Neural progenitor cell (in vitro differentiated cells): Measurements from ENCODE around the gene SMIM10. TPM values are rescaled to one million over a fixed set of nuclear protein-coding genes. Genes with fewer than 3 reads are reported as not detected.
"Not testable (repeated sequence)": the region's sequence is repeated elsewhere in the genome, so short reads cannot be mapped to it uniquely, and the experiment has no call there.

Source experiments
- DNase-seq: peaks from one replicate; pipeline ENCODE4 v3.0.0-alpha.2; 2016; ENCODE audit warnings: low spot score
- H2AFZ ChIP-seq: fragments of 200-600 bp; sonication (generic); replicated peaks from 2 replicates; pipeline ENCODE4 v1.6.1; 2016; ENCODE audit warnings: antibody characterized with exemption
- H3F3A ChIP-seq: fragments of 200-600 bp; sonication (generic); 2 replicates; pipeline ENCODE4 v1.6.1; 2016; ENCODE audit warnings: antibody characterized with exemption, low read depth
- H3K27ac ChIP-seq: fragments of 200-600 bp; sonication (generic); 2 replicates; pipeline ENCODE4 v1.5.1; 2016; ENCODE audit warnings: mild to moderate bottlenecking
- H3K27me3 ChIP-seq: fragments of 200-600 bp; sonication (generic); 2 replicates; pipeline ENCODE4 v1.6.1; 2016; ENCODE audit warnings: mild to moderate bottlenecking, moderate library complexity
- H3K36me3 ChIP-seq: fragments of 200-600 bp; sonication (generic); 2 replicates; pipeline ENCODE4 v1.5.1; 2016
- H3K4me1 ChIP-seq: fragments of 200-600 bp; sonication (generic); 2 replicates; pipeline ENCODE4 v1.6.1; 2016; ENCODE audit warnings: mixed run types
- H3K4me2 ChIP-seq: fragments of 200-600 bp; sonication (generic); 2 replicates; pipeline ENCODE4 v1.6.1; 2016
- H3K4me3 ChIP-seq: fragments of 200-600 bp; sonication (generic); 2 replicates; pipeline ENCODE4 v1.5.1; 2016
- H3K79me2 ChIP-seq: fragments of 200-600 bp; sonication (generic); 2 replicates; pipeline ENCODE4 v1.6.1; 2016; ENCODE audit warnings: low read depth
- H3K9ac ChIP-seq: fragments of 200-600 bp; sonication (generic); 2 replicates; pipeline ENCODE4 v1.6.1; 2016
- H3K9me3 ChIP-seq: fragments of 200-600 bp; sonication (generic); 2 replicates; pipeline ENCODE4 v1.5.1; 2016; ENCODE audit warnings: low read depth
- H4K20me1 ChIP-seq: fragments of 200-600 bp; sonication (generic); 2 replicates; pipeline ENCODE4 v1.6.1; 2016; ENCODE audit warnings: low read depth
- H3K27ac Mint-ChIP-seq: 3 replicates; pipeline ENCODE4 v1.8.0; 2021; ENCODE audit warnings: mixed read lengths
- H3K27me3 Mint-ChIP-seq: 2 replicates; pipeline ENCODE4 v1.8.0; 2022; ENCODE audit warnings: low read depth, mild to moderate bottlenecking, inconsistent platforms, moderate library complexity, mixed read lengths; ENCODE audit not compliant: insufficient read depth
- H3K36me3 Mint-ChIP-seq: 3 replicates; pipeline ENCODE4 v1.8.0; 2021; ENCODE audit warnings: mixed read lengths
- H3K4me1 Mint-ChIP-seq: 3 replicates; pipeline ENCODE4 v1.8.0; 2021; ENCODE audit warnings: mixed read lengths
- H3K4me3 Mint-ChIP-seq: 3 replicates; pipeline ENCODE4 v1.8.0; 2021; ENCODE audit warnings: mild to moderate bottlenecking, moderate library complexity, mixed read lengths
- H3K9me3 Mint-ChIP-seq: 3 replicates; pipeline ENCODE4 v1.8.0; 2020; ENCODE audit warnings: mixed read lengths
- EZH2 ChIP-seq: fragments of 200-600 bp; sonication (generic); IDR thresholded peaks from 2 replicates; pipeline ENCODE4 v1.6.1; 2017; ENCODE audit warnings: antibody characterized with exemption, mild to moderate bottlenecking, moderate library complexity
- EZH2phosphoT487 ChIP-seq: fragments of 200-600 bp; sonication (generic); IDR thresholded peaks from 2 replicates; pipeline ENCODE4 v1.6.1; 2017; ENCODE audit warnings: antibody characterized with exemption
- total RNA-seq: library from RNA; depleted of rRNA; stranded (reverse); fragments of >200 nt; gene quantifications from 2 replicates; pipeline ENCODE4 v1.2.3, GENCODE V29; 2015; ENCODE audit warnings: low replicate concordance
- TF ChIP-seq, protein P1 (sequence below): fragments of 200-600 bp; sonication (generic); IDR thresholded peaks from 2 replicates; pipeline ENCODE4 v1.5.1; 2017; ENCODE audit warnings: antibody characterized with exemption, mild to moderate bottlenecking

SMIM10 gene
- total RNA-seq, 1 donor from 2014 or later, result not detected

DNA sequence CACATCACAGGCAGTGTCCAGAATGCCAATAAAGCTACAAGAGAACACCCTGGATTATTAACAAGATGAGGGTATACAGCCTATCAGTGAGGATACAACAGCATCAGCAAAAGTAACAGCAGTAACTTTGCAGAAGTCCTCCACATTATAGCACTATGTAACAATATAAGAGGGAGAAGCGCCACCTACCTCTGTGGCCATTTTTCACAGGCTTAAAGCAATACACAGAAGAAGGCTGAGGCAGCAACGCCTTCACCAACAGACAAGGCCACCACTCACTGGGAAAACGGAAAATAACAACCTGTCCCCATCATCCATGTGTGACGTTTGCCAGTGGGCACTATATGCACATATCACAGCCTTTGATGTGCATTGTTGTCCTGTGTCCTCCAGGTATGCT lies 19.0 kb downstream of the SMIM10 start:
- no peak overlapping the region for H3K4me3 ChIP-seq
- no peak overlapping the region for H3K27ac Mint-ChIP-seq
- H3K27ac ChIP-seq, result no peak overlapping the region
- peaks cover 4% of the 10 kb centered on the region for H3K27me3 Mint-ChIP-seq
- no peaks in the 10 kb centered on the region for H3K27me3 ChIP-seq
- H3K9me3 Mint-ChIP-seq, result no peaks in the 10 kb centered on the region
- TF ChIP-seq EZH2 (no peak), EZH2phosphoT487 (no peak)
- TF ChIP-seq, protein P1, sequence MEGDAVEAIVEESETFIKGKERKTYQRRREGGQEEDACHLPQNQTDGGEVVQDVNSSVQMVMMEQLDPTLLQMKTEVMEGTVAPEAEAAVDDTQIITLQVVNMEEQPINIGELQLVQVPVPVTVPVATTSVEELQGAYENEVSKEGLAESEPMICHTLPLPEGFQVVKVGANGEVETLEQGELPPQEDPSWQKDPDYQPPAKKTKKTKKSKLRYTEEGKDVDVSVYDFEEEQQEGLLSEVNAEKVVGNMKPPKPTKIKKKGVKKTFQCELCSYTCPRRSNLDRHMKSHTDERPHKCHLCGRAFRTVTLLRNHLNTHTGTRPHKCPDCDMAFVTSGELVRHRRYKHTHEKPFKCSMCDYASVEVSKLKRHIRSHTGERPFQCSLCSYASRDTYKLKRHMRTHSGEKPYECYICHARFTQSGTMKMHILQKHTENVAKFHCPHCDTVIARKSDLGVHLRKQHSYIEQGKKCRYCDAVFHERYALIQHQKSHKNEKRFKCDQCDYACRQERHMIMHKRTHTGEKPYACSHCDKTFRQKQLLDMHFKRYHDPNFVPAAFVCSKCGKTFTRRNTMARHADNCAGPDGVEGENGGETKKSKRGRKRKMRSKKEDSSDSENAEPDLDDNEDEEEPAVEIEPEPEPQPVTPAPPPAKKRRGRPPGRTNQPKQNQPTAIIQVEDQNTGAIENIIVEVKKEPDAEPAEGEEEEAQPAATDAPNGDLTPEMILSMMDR, result no peak
- no peak overlapping the region for H3K4me3 Mint-ChIP-seq
- H3F3A ChIP-seq, result no peaks in the 10 kb centered on the region
- no peaks in the 10 kb centered on the region for H3K4me1 Mint-ChIP-seq
- no peaks in the 10 kb centered on the region for H4K20me1 ChIP-seq
- no peaks in the 10 kb centered on the region for H3K9me3 ChIP-seq
- no peaks in the 10 kb centered on the region for H3K4me1 ChIP-seq
- no peaks in the 10 kb centered on the region for H3K79me2 ChIP-seq
- H3K4me2 ChIP-seq, result no peak overlapping the region
- H3K9ac ChIP-seq, result no peak overlapping the region
- H3K36me3 Mint-ChIP-seq, result no peaks in the 10 kb centered on the region
- H3K36me3 ChIP-seq, result no peaks in the 10 kb centered on the region
- H2AFZ ChIP-seq, result no peak overlapping the region
- DNase-seq, result no peak

DNA sequence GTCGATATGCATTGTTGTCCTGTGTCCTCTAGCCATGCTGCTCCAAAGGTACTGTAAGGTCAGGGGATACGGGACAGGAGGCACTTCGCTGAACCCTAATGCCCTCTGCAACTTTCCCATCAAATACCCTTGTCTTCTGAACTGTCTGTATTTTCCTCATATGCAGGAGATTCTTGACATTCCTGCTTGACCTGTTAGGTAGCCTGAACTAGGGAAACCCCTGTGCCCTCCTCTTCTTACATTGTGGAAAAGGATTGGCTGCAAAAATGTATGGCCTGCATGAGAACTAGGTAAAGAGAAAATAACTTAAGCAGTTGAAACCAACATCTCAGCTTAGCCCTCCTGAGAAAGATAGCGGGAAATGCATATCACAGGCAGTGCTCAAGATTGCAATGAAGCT lies 20.1 kb downstream of the SMIM10 start:
- TF ChIP-seq EZH2, result no peak
- TF ChIP-seq EZH2phosphoT487, result no peak
- TF ChIP-seq, protein P1, result no peak
- H3F3A ChIP-seq, result no peaks in the 10 kb centered on the region
- H3K9me3 ChIP-seq, result no peaks in the 10 kb centered on the region
- no peak overlapping the region for H3K4me2 ChIP-seq
- H3K9ac ChIP-seq, result no peak overlapping the region
- H3K79me2 ChIP-seq, result no peaks in the 10 kb centered on the region
- peaks cover 7% of the 10 kb centered on the region for H3K27me3 Mint-ChIP-seq
- no peaks in the 10 kb centered on the region for H3K36me3 Mint-ChIP-seq
- no peak overlapping the region for H3K27ac ChIP-seq
- no peak overlapping the region for H3K4me3 Mint-ChIP-seq
- no peaks in the 10 kb centered on the region for H3K36me3 ChIP-seq
- DNase-seq, result no peak
- no peaks in the 10 kb centered on the region for H3K9me3 Mint-ChIP-seq
- H3K27ac Mint-ChIP-seq, result no peak overlapping the region
- H3K4me1 Mint-ChIP-seq, result peaks cover 5% of the 10 kb centered on the region
- no peaks in the 10 kb centered on the region for H3K4me1 ChIP-seq
- no peaks in the 10 kb centered on the region for H3K27me3 ChIP-seq
- no peak overlapping the region for H2AFZ ChIP-seq
- H4K20me1 ChIP-seq, result no peaks in the 10 kb centered on the region
- H3K4me3 ChIP-seq, result no peak overlapping the region

DNA sequence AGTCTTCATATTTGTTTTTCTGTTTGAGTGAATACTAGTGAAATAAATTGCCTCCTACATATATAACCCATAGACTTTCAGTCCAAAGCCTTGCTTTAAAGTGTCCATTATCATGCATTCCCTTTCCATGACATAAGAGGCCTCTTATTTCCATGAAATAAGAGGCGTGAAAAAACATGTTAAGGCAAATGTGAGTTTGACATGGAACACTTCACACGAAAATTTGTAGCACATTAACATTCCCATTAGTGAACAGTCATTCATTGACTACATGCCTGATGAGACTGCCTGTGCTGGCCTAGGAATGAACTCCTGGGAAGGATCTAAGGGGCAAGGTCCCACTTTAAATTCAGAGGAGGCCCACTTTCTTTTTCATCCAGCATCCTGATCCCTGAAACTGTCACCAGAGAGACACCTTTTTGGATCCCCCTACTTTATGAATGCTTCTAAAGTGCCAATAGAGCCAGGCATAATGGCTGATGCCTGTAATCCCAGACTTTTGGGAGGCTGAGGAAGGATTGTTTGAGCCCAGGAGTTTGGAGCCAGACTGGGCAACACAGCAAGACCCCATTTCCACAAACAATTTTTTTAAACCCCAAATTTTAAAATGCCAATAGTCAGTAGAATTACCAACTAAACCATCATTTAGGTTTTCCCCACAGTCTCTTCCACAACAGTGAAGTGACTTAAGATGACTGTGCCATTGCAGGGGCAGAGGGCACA lies 24.9 kb downstream of the SMIM10 start:
- no peaks in the 10 kb centered on the region for H4K20me1 ChIP-seq
- Mint-ChIP-seq H3K27ac (peak overlapping the region; percentile 77), H3K9me3 (no peaks in the 10 kb centered on the region), H3K4me3 (no peak overlapping the region), H3K27me3 (peaks cover 6% of the 10 kb centered on the region), H3K4me1 (peaks cover 26% of the 10 kb centered on the region), H3K36me3 (no peaks in the 10 kb centered on the region)
- H3K27me3 ChIP-seq, result no peaks in the 10 kb centered on the region
- H3K4me3 ChIP-seq, result no peak overlapping the region
- H3K4me2 ChIP-seq, result no peak overlapping the region
- no peaks in the 10 kb centered on the region for H3F3A ChIP-seq
- H3K27ac ChIP-seq, result no peak overlapping the region
- no peaks in the 10 kb centered on the region for H3K36me3 ChIP-seq
- TF ChIP-seq EZH2 (no peak), EZH2phosphoT487 (no peak)
- TF ChIP-seq, protein P1, result no peak
- H3K9me3 ChIP-seq, result no peaks in the 10 kb centered on the region
- peaks cover 8% of the 10 kb centered on the region for H3K4me1 ChIP-seq
- H2AFZ ChIP-seq, result no peak overlapping the region
- H3K9ac ChIP-seq, result no peak overlapping the region
- no peak for DNase-seq
- no peaks in the 10 kb centered on the region for H3K79me2 ChIP-seq

DNA sequence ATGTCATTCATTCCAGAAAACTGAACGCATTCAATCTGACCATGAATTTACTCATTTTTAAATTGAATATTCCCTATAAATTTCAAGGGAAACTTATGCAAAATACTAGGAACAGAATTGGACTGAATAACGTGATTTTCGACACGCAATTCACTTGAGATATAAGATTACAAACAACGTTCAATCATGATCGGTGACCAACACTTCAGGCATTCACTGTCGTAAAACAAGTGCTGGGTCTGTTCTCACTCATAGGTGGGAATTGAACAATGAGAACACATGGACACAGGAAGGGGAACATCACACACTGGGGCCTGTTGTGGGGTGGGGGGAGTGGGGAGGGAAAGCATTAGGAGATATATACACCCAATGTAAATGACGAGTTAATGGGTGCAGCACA lies 29.1 kb downstream of the SMIM10 start:
- H3K36me3 Mint-ChIP-seq, result peaks cover 13% of the 10 kb centered on the region
- not testable (repeated sequence) for H4K20me1 ChIP-seq, H2AFZ ChIP-seq, H3K9ac ChIP-seq, DNase-seq, H3K36me3 ChIP-seq, H3K4me3 Mint-ChIP-seq, H3K79me2 ChIP-seq, H3K27me3 ChIP-seq, H3K4me3 ChIP-seq, H3K27ac ChIP-seq, H3K27ac Mint-ChIP-seq, H3K9me3 ChIP-seq, H3K4me2 ChIP-seq
- H3K4me1 ChIP-seq, result peaks cover 15% of the 10 kb centered on the region
- H3K27me3 Mint-ChIP-seq, result peaks cover 15% of the 10 kb centered on the region
- peaks cover 58% of the 10 kb centered on the region for H3K4me1 Mint-ChIP-seq
- peaks cover 17% of the 10 kb centered on the region for H3K9me3 Mint-ChIP-seq
- peaks cover 11% of the 10 kb centered on the region for H3F3A ChIP-seq

DNA sequence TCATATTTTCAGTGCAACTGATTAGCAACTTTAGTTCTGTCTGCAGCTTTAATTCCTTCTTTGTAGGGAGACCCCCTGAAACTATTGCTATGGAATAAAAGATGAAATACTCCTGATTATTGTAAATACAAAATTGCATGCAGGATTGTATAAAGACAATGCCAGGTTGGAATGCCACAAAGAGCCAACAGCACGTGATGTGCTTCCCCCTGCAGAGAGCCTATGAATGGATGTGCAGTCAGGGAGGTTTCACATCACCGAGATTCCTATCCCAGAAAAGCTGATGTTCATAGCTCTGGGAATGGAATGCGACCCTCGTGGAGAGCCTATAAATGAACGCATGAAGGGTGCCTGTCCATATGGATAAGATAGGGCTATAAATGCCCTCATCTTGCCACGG lies 33.0 kb downstream of the SMIM10 start:
- peak overlapping the region; percentile 34 for H3K4me3 Mint-ChIP-seq
- H3K9ac ChIP-seq, H3K4me3 ChIP-seq, H3K27me3 Mint-ChIP-seq, H3K36me3 ChIP-seq, DNase-seq, H3K27ac ChIP-seq, H4K20me1 ChIP-seq, H2AFZ ChIP-seq, H3K9me3 ChIP-seq, H3K27me3 ChIP-seq, H3K79me2 ChIP-seq, H3K4me1 ChIP-seq, H3K4me2 ChIP-seq: not testable (repeated sequence)
- peaks cover 19% of the 10 kb centered on the region for H3K36me3 Mint-ChIP-seq
- peaks cover 11% of the 10 kb centered on the region for H3F3A ChIP-seq
- H3K9me3 Mint-ChIP-seq, result peaks cover 27% of the 10 kb centered on the region
- H3K4me1 Mint-ChIP-seq, result peaks cover 39% of the 10 kb centered on the region
- H3K27ac Mint-ChIP-seq, result peak overlapping the region; percentile 14
